PC-9 (cell line): ENCODE data around the gene SELENOM.

Experiments
- CTCF ChIP-seq: fragments of 200-600 bp; sonication (generic); conservative IDR thresholded peaks from 2 replicates; pipeline ENCODE4 v1.6.1; 2017; ENCODE audit warnings: mixed run types, antibody characterized with exemption, mild to moderate bottlenecking, moderate library complexity
- EZH2 ChIP-seq: fragments of 200-600 bp; sonication (generic); IDR thresholded peaks from 2 replicates; pipeline ENCODE4 v1.8.0; 2017; ENCODE audit warnings: antibody characterized with exemption, low read depth

GRCh38 chr22:31082606-31083376 lies 24.6 kb downstream of the SELENOM start:
- TF ChIP-seq CTCF (peak; percentile 63), EZH2 (no peak)
